HCT116 (cell line): Measurements from ENCODE around the gene WIPI1. TPM values are rescaled to one million over a fixed set of nuclear protein-coding genes. Genes with fewer than 3 reads are reported as not detected.
A peak's percentile ranks its signal among the peaks of the same experiment; 100 is the strongest.

ENCODE experiments used
- ATAC-seq: fragments of 200-7000 bp; cut with Tn5 transposase; 2 replicates; pipeline ENCODE4 v1.9.1; 2020; ENCODE audit warnings: mild to moderate bottlenecking, moderate library complexity
- BruUV-seq: library from RNA; stranded (reverse); fragments of 400-500 nt; replicated peaks from 2 replicates; lab custom pipeline; 2021; lab: Mats Ljungman, UMichigan
- CTCF ChIA-PET: fragments of 300-600 bp; sonication (Branson Sonifier 250); formaldehyde crosslinking; loops from one replicate; lab custom pipeline; 2021; ENCODE audit warnings: antibody characterized with exemption; lab: Charles Lee
- POLR2A ChIA-PET: fragments of 300-600, 350-600 bp; sonication (Branson Sonifier 250); formaldehyde crosslinking; loops from one replicate; lab custom pipeline; 2021; ENCODE audit warnings: antibody characterized with exemption; lab: Charles Lee
- RAD21 ChIA-PET, 2 experiments: fragments of 300-600 bp; sonication (Branson Sonifier 250); formaldehyde crosslinking; loops; one replicate each; lab custom pipeline; 2023; ENCODE audit warnings: low total read pairs in 2 of 2; ENCODE audit not compliant: uncharacterized antibody in 2 of 2, unreplicated experiment in 2 of 2, low non-redundant PET in 1 of 2; lab: Charles Lee
- DNase-seq: peaks from one replicate; pipeline ENCODE4 v3.0.0-alpha.2; 2010; ENCODE audit warnings: low read depth, low spot score
- H2AFZ ChIP-seq: fragments of 200-600 bp; shearing (Covaris generic), sonication (generic); 2 replicates; pipeline ENCODE4 v1.6.1; 2017; ENCODE audit warnings: low read depth, mixed run types, mixed read lengths, antibody characterized with exemption, low read length; ENCODE audit not compliant: poor library complexity, severe bottlenecking
- H3K27ac ChIP-seq: 2 replicates; pipeline ENCODE4 v1.5.1; 2012; ENCODE audit warnings: low read depth, low read length
- H3K27me3 ChIP-seq: fragments of 200-600 bp; sonication (generic); 2 replicates; pipeline ENCODE4 v1.6.1; 2016; ENCODE audit warnings: mixed run types, low read length, mixed read lengths; ENCODE audit not compliant: insufficient read depth
- H3K36me3 ChIP-seq, 2 experiments: fragments of 200-500 bp in 1 of 2; fragments of 200-600 bp in 1 of 2; sonication (Bioruptor generic) in 1 of 2; sonication (generic) in 1 of 2; 2 replicates each; pipeline versions ENCODE4 v1.5.1 to v1.6.1; 2014 to 2016; ENCODE audit warnings: low read length in 2 of 2, inconsistent platforms in 1 of 2, mixed read lengths in 1 of 2, mixed run types in 1 of 2; ENCODE audit not compliant: insufficient read depth in 2 of 2, control insufficient read depth in 1 of 2
- H3K4me1 ChIP-seq, 2 experiments: fragments of 200-600 bp in 1 of 2; sonication (generic) in 1 of 2; 2 replicates each; pipeline versions ENCODE4 v1.5.1 to v1.6.1; 2012 to 2017; ENCODE audit warnings: low read length in 2 of 2, inconsistent platforms in 1 of 2, mild to moderate bottlenecking in 1 of 2, mixed read lengths in 1 of 2, mixed run types in 1 of 2, moderate library complexity in 1 of 2; ENCODE audit not compliant: insufficient read depth in 2 of 2, control insufficient read depth in 1 of 2
- H3K4me2 ChIP-seq: fragments of 200-600 bp; sonication (generic); 2 replicates; pipeline ENCODE4 v1.6.1; 2017; ENCODE audit warnings: mixed run types, low read length, mixed read lengths
- H3K4me3 ChIP-seq, 2 experiments: fragments of 200-600 bp in 1 of 2; sonication (generic) in 1 of 2; replicated peaks in 1 of 2; 2 replicates each; pipeline ENCODE4 v1.5.1; 2011 to 2016; ENCODE audit warnings: low read length in 2 of 2, control low read depth in 1 of 2, low read depth in 1 of 2, mild to moderate bottlenecking in 1 of 2, mixed read lengths in 1 of 2, mixed run types in 1 of 2
- H3K79me2 ChIP-seq: fragments of 200-600 bp; sonication (generic); 2 replicates; pipeline ENCODE4 v1.6.1; 2017; ENCODE audit warnings: mild to moderate bottlenecking, mixed run types, low read length, moderate library complexity, mixed read lengths; ENCODE audit not compliant: insufficient read depth
- H3K9ac ChIP-seq: fragments of 200-600 bp; sonication (generic); 2 replicates; pipeline ENCODE4 v1.6.1; 2016; ENCODE audit warnings: low read length, mixed read lengths
- H3K9me2 ChIP-seq: fragments of 200-600 bp; sonication (generic), shearing (Covaris generic); 2 replicates; pipeline ENCODE4 v1.6.1; 2017; ENCODE audit warnings: mixed run types, mild to moderate bottlenecking, moderate library complexity; ENCODE audit not compliant: insufficient read depth
- H3K9me3 ChIP-seq, 2 experiments: fragments of 200-500 bp in 1 of 2; fragments of 200-600 bp in 1 of 2; sonication (Bioruptor generic) in 1 of 2; sonication (generic) in 1 of 2; 2 replicates each; pipeline ENCODE4 v1.6.1; 2014 to 2017; ENCODE audit warnings: low read length in 2 of 2, mixed read lengths in 2 of 2, inconsistent platforms in 1 of 2, low read depth in 1 of 2, mild to moderate bottlenecking in 1 of 2, mixed run types in 1 of 2, moderate library complexity in 1 of 2; ENCODE audit not compliant: control insufficient read depth in 1 of 2, insufficient read depth in 1 of 2
- H4K20me1 ChIP-seq: fragments of 200-600 bp; sonication (generic), shearing (Covaris generic); 2 replicates; pipeline ENCODE4 v1.6.1; 2017; ENCODE audit warnings: mixed run types, mild to moderate bottlenecking, moderate library complexity; ENCODE audit not compliant: insufficient read depth
- ATF3 ChIP-seq: IDR thresholded peaks from 2 replicates; pipeline ENCODE4 v1.6.1; 2012
- CBX3 ChIP-seq: IDR thresholded peaks from 2 replicates; pipeline ENCODE4 v1.6.1; 2012; ENCODE audit warnings: low read depth
- CEBPB ChIP-seq: IDR thresholded peaks from 2 replicates; pipeline ENCODE4 v1.6.1; 2012; ENCODE audit warnings: low read depth
- EGR1 ChIP-seq: IDR thresholded peaks from 2 replicates; pipeline ENCODE4 v1.6.1; 2012; ENCODE audit warnings: low read depth
- ELF1 ChIP-seq: IDR thresholded peaks from 2 replicates; pipeline ENCODE4 v1.6.1; 2012; ENCODE audit warnings: low read depth, borderline replicate concordance
- EZH2 ChIP-seq: fragments of 200-600 bp; sonication (generic); IDR thresholded peaks from 2 replicates; pipeline ENCODE4 v1.6.1; 2017; ENCODE audit warnings: antibody characterized with exemption, mixed run types
- FOSL1 ChIP-seq: IDR thresholded peaks from 2 replicates; pipeline ENCODE4 v1.6.1; 2012; ENCODE audit warnings: low read depth
- JUND ChIP-seq: IDR thresholded peaks from 2 replicates; pipeline ENCODE4 v1.6.1; 2012
- MAX ChIP-seq: IDR thresholded peaks from 2 replicates; pipeline ENCODE4 v1.6.1; 2012
- POLR2AphosphoS5 ChIP-seq: IDR thresholded peaks from 2 replicates; pipeline ENCODE4 v1.6.1; 2011; ENCODE audit warnings: mild to moderate bottlenecking, low read depth, low read length, moderate library complexity
- RAD21 ChIP-seq: IDR thresholded peaks from 2 replicates; pipeline ENCODE4 v1.6.1; 2012; ENCODE audit warnings: low read depth, mild to moderate bottlenecking
- REST ChIP-seq: IDR thresholded peaks from 2 replicates; pipeline ENCODE4 v1.6.1; 2012; ENCODE audit warnings: low read depth
- SIN3A ChIP-seq: IDR thresholded peaks from 2 replicates; pipeline ENCODE4 v1.6.1; 2012; ENCODE audit warnings: low read depth
- SP1 ChIP-seq: IDR thresholded peaks from 2 replicates; pipeline ENCODE4 v1.6.1; 2012; ENCODE audit warnings: low read depth
- TCF7L2 ChIP-seq: IDR thresholded peaks from 2 replicates; pipeline ENCODE4 v1.7.0; 2011; ENCODE audit warnings: borderline replicate concordance, inconsistent platforms; ENCODE audit not compliant: insufficient read depth, insufficient read length; ENCODE audit errors: extremely low read depth
- YY1 ChIP-seq: IDR thresholded peaks from 2 replicates; pipeline ENCODE4 v1.6.1; 2011; ENCODE audit warnings: low read length, low read depth, moderate library complexity, mild to moderate bottlenecking; ENCODE audit not compliant: insufficient replicate concordance; ENCODE audit errors: extremely low read depth
- ZBTB33 ChIP-seq: IDR thresholded peaks from 2 replicates; pipeline ENCODE4 v1.6.1; 2011; ENCODE audit warnings: mild to moderate bottlenecking, low read length, moderate library complexity; ENCODE audit not compliant: insufficient replicate concordance; ENCODE audit errors: extremely low read depth
- ZFX ChIP-seq: fragments of 450-650 bp; IDR thresholded peaks from 2 replicates; pipeline ENCODE4 v1.6.1; 2017
- ZNF274 ChIP-seq: fragments of 200-500 bp; sonication (Bioruptor generic); IDR thresholded peaks from 2 replicates; pipeline ENCODE4 v1.6.1; 2014; ENCODE audit warnings: mild to moderate bottlenecking, low read depth, low read length, inconsistent platforms
- intact Hi-C: fragments of 100-400 bp; cut with micrococcal nuclease; formaldehyde crosslinking; loops from 2 replicates; pipeline ENCODE4 v1.10.0; 2022
- total RNA-seq: library from RNA; stranded (reverse); gene quantifications from one replicate; pipeline ENCODE4 v1.2.1, GENCODE V29; 2021; ENCODE audit not compliant: unreplicated experiment

Gene WIPI1
- total RNA-seq, 1 experiment from 2014 or later: 21.5 TPM

- peaks cover 89 to 92% of the 10 kb centered on the region in 2 experiments for H3K4me1 ChIP-seq
- H2AFZ ChIP-seq: peak overlapping the region; percentile 17
- peak overlapping the region; percentile 60 for H3K4me2 ChIP-seq
- H3K4me3 ChIP-seq: peak overlapping the region; percentile 7 to 25; a peak in 2 of 4 replicates
- ChIA-PET RAD21 (no interaction called here), CTCF (interaction anchor here (0.7 to 3.3 kb wide), 5 partner anchors 15 to 118 kb away, joined by 3 to 41 read pairs (median 3); no protein-coding TSS in a partner anchor), POLR2A (interaction anchor here (0.6 to 3.1 kb wide), 8 partner anchors 10 to 93 kb away, joined by 3 to 17 read pairs (median 4); no protein-coding TSS in a partner anchor)
- H3K27ac ChIP-seq: peak overlapping the region; percentile 96
- no peaks in the 10 kb centered on the region for H3K79me2 ChIP-seq
- intact Hi-C loops: loop anchor here (2.0 to 10.0 kb wide), 4 partner anchors 69 to 976 kb away; partner anchors contain the start of gene WIPI1
- H3K36me3 ChIP-seq: no peaks in the 10 kb centered on the region
- no peaks in the 10 kb centered on the region for H3K9me3 ChIP-seq
- TSS peak; percentile 76 for BruUV-seq
- no peaks in the 10 kb centered on the region for H3K9me2 ChIP-seq
- peak overlapping the region; percentile 58 for H3K9ac ChIP-seq
- H3K27me3 ChIP-seq: no peaks in the 10 kb centered on the region
- H4K20me1 ChIP-seq: no peaks in the 10 kb centered on the region
- DNase-seq (peak; percentile 98), ATAC-seq (peak; percentile 43)
- TF ChIP-seq EGR1 (peak; percentile 98), ZFX (no peak), CEBPB (peak; percentile 87), EZH2 (no peak), ATF3 (no peak; the same call in 1 of the 2 replicates), ZNF274 (no peak), POLR2AphosphoS5 (peak; percentile 84), ELF1 (no peak; the same call in 1 of the 2 replicates), REST (no peak), YY1 (peak; percentile 68), SIN3A (peak; percentile 90), ZBTB33 (peak; percentile 78), JUND (peak; percentile 97), SP1 (peak; percentile 99), RAD21 (peak; percentile 32; the same call in 1 of the 2 replicates), TCF7L2 (no peak), MAX (peak; percentile 87), CBX3 (peak; percentile 95), FOSL1 (peak; percentile 93)
These were observed 76.0 kb downstream of the WIPI1 start for GRCh38 chr17:68381076-68381900.
